Endothelial cell of umbilical vein (primary cell): ENCODE measurements around the gene FBXL2.

ENCODE experiments used
- CTCF ChIP-seq, 2 donors: IDR thresholded peaks; 1 replicate in 1 of 2; 2 replicates in 1 of 2; pipeline ENCODE4 v1.5.1; 2011; ENCODE audit warnings: low read length in 2 of 2, mild to moderate bottlenecking in 2 of 2, moderate library complexity in 2 of 2, control low read depth in 1 of 2, inconsistent platforms in 1 of 2, low read depth in 1 of 2; ENCODE audit not compliant: insufficient read depth in 1 of 2; ENCODE audit errors: extremely low read depth in 1 of 2
- JUN ChIP-seq: IDR thresholded peaks from 2 replicates; pipeline ENCODE4 v1.6.1; 2011; ENCODE audit warnings: borderline replicate concordance, low read depth; ENCODE audit not compliant: insufficient read length, insufficient read depth

GRCh38 chr3:33426630-33427317, 149.5 kb downstream of the FBXL2 start:
- no peak for TF ChIP-seq CTCF (IDR thresholded peaks at IDR 0.05; ENCODE audit: extremely low read depth in 1 of 2, insufficient read depth in 1 of 2, low read depth in 1 of 2, low read length in 2 of 2)
- no peak for TF ChIP-seq JUN
